Cerebellar cortex (tissue), 1 donor: ENCODE results near the gene OR8G1.
"Not testable (repeated sequence)": the region's sequence is repeated elsewhere in the genome, so short reads cannot be mapped to it uniquely, and the experiment has no call there.

ENCODE experiments used
- DNase-seq: peaks from one replicate; pipeline ENCODE4 v3.0.0-alpha.2; 2015; ENCODE audit warnings: low spot score

The OR8G1 gene, protein sequence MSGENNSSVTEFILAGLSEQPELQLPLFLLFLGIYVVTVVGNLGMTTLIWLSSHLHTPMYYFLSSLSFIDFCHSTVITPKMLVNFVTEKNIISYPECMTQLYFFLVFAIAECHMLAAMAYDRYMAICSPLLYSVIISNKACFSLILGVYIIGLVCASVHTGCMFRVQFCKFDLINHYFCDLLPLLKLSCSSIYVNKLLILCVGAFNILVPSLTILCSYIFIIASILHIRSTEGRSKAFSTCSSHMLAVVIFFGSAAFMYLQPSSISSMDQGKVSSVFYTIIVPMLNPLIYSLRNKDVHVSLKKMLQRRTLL

DNA sequence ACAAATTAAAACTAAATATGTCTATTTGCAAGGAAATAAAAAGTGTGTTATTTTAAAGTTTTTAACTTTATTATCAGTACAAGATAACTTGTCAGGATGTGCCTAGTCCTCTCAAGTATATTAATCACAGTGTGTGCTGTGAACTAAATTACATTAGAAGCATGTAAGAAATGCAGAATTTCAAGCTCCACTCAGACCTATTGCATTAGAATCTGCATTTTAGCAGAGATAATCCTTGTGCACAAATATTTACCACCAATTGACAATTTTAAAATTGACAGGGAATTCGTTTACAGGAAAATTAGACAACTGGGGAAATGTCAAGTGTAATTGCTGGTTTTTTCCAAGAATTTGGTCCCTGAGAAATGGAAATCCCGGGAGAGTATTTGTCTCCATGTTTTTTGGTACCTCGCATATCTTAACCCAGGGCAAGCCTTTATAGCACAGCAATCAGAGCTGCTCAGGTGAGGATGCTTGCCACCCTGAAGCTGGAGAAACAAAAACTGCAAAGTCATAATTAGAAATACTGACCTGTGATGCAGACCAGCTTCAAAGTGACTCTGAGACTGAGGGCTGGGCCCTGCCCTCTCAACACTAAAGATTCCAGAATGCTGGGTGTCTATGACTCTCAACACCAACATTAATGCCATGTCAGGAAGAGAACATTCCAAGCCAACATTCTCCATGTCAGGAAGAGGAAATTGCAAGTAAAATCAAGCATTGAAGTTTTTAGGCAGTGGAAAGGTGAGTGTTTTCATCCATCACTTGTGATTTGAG is at the start of gene OR8G1:
Gene OR8G1 (plus strand): TSS at position 475 of the 777 bp plus-strand sequence. CDS start 8,581 bp downstream, outside the sequence.
- DNase-seq = no peak

DNA sequence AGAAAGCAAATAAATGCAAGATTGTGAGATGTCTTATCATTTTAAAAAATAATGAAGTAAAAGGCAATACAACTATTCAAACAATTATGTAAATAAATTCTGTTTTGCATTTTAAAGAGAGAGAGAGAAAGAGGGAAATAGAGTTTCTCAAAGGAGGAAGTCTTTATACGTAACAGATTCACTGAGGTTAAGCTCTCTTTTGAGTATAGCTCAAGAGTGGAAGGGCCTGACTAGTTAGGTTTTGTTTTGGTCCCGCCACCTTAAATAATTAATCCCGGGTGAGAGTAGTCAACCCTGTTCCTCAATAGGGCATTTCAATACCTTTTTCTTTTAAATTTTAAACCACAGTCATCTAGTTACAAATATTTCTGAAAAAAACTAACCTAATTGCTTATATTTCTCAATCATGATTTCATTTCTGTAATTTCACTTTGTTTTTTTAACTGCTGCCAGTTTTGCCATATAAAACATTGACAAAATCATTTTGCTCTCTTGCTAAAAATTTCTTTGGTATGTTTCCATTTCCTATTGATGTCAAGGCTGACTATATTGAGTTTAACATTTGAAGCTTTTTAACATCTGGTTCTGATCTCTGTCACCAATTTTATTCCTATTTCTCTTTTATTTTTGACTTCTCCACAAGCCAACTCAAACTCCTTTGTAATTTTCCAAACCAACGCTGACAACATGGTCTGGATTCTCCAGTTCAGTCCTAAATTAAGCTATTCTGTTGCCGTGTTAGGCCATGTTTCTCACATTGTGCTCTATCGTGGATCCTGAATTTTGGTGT is 47.5 kb upstream of the OR8G1 start:
- DNase-seq = no peak

DNA sequence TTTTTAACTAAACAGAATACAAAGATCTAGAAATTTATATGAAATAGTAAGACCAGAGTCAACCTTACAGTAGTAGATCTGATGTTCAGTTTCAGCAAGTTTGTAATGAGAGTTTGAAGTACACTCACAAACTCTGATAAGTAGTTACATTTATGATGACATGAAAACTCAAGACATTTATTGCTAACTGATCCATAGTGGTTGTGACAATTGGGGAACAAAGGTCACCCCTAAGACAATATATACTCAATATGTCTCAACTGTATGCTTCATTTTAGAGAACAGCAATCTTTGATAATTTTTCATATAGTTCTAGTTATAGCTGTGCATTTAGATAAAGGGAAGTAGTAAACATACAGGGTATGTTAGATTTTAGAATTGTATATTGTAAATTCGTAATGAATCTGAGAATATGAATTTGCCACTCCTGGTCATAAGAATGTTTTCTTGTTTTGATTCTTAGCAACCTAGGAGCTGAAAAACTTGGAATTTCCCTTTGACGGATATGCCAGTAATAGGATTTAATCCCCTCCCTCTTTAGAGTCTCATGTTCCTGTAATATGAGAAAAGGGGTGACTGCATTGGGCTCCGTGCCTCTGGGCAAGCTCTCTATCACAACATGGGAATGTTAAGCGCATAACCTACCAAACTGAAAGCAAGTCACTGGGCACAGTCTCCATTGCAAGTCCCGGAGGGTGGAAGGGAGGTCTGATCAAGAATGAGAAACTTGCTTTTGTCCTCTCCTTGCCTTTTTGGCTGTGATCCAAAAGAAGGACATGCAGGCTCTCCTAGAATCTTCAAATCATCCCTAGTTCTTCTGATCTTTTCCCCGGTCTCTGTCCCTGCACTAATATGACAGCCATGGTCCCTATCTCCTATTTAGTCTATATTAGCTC is 46.4 kb upstream of the OR8G1 start:
- no peak for DNase-seq

DNA sequence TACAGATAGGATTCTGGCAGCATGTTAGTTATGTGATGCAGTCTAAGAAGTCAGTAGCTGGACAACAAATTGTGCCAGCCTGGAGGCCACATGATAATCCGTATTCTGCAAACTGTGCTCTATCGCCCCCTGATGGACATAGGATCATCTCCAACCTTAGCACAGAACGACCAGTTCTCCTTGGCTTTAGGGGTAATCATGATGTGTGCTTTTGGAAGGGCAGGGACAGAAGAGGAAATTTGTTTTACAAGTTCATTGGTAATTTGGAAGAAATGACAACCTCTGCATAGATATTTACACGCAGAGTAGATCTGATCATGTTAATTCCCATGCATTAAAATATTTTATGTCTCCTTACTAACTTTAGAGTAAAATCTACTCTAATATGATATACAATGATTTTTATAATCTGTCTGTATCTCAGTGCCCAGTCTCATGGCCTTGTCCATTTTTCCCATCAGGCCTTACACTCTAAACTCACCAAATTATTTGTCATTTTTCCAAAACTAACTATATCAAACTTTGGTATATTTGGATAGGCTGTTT is 45.6 kb upstream of the OR8G1 start:
- DNase-seq = peak; percentile 39

DNA sequence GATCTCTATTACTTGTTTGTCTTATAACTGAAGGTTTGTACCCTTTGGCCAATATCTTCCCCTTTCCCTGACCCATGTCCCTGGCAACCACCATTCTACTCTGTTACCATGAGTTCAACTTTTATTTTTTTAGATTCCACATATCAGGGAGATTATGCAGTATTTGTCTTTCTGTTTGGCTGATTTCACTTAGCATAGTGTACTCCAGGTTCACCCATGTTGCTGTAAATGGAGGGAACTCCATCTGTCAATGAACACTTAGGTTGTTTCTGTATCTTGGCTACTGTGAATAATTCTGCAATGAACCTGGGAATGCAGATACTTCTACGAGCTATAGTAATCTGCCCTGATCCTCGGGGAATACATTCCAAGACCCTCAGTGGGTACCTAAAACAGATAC is 42.9 kb upstream of the OR8G1 start:
- DNase-seq = no peak

DNA sequence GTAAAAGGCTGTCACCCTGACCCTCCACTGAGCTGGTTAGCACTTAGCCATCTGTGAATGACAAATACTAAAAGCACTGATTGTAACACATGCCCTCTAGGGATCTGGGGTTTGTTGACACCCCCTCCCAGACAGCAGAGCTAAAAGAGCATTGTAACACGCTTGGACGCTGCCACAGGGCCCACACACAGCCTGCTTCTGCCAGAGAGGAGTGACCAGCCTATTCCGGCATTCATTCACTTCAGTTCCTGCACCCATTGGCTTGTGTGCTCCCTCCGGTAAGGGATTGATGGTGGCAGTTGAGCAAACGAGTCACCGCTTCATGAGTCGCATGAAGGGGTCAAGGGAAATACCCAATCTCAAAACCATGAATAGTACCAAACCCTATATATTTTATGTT is 42.0 kb upstream of the OR8G1 start:
- no peak for DNase-seq

DNA sequence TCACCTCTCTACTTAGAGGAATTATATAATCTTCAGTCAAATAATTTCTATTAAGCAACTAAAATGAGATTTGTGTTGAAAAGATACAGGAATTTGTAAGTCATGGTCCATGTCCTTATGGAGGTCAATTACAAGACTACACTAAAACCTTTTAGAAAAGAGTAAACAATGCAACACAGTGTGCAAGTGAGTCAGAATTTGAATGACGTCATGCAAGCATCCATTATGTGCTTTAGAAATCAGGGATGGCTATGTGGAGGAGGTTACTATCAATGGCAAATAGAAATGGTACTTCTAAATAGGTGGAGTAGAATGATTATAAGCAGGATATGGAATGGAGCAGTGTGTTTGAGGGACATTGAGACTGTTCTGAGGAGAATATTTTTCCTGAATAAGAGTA is 41.2 kb upstream of the OR8G1 start:
- no peak for DNase-seq

DNA sequence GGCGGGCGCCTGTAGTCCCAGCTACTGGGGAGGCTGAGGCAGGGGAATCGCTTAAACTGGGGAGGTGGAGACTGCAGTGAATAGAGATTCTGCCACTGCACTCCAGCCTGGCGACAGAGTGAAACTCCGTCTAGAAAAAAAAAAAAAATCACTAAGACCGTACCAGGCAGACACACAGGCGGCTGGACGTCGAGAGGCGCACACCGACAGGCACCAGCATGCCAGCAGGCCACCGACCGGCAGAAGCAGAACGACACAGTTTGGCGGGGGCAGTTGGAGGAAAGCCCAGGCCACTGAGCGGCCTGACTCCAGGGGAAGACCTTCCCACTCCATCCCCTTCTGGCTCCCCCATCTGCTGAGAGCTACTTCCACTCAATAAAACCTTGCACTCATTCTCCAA is 40.2 kb upstream of the OR8G1 start:
- no peak for DNase-seq

DNA sequence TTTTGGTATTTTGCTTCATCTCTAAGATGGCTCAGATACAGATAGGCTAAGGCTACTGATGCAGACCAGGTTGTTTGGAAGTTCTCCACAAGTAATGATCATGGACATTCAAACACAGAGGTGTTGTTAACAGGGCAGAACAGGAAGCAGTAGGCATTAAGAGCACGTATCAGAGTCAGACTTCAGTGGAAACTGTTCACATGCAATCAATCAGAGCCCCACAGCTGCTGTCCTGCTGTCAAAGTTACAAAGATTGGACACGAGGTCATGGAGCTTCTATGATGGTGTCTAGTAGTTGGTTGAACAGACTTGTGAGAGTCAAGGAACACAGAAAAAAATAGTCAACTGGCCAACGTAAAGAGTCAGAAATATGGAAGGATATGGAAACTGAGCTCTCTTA is 37.9 kb upstream of the OR8G1 start:
- no peak for DNase-seq

DNA sequence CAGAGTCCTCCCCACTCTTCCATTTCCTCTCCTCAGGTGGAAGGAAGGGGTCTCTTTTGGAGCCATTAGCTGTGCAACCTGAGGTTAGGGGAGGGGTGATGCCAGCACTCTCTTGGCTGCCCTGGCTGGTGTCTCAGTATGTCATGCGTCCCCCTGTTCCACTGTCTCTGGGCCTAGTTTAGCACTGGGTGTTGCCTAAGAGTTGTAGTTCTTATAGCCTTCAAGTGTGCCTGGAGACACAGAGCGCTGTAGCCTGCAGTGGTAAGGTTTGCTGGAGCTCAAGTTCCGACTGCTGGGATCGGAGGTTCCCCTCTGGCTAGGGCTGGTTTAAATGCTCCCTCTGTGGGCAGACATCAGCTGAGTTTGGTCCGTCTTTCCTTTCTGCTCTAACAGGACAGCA is 36.9 kb upstream of the OR8G1 start:
- DNase-seq = no peak

DNA sequence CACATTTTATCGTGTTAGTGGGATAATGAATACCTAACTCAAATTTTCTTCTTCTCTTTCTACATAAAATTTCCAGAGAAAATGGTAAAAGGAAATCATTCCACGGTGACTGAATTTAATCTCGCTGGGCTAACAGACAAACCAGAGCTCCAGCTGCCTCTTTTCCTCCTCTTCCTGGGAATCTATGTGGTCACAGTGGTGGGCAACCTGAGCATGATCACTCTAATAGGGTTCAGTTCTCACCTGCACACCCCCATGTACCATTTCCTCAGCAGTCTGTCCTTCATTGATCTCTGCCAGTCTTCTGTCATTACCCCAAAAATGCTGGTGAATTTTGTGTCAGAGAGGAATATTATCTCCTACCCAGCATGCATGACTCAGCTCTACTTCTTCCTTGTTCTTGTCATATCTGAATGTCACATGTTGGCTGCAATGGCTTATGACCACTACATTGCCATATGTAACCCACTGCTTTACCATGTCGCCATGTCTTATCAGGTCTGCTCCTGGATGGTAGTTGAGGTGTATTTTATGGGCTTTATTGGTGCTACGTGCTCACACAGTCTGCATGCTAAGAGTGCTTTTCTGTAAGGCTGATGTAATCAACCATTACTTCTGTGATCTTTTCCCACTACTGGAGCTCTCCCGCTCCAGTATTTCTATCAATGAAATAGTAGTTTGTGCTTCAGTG is 33.6 kb upstream of the OR8G1 start:
- no peak for DNase-seq

DNA sequence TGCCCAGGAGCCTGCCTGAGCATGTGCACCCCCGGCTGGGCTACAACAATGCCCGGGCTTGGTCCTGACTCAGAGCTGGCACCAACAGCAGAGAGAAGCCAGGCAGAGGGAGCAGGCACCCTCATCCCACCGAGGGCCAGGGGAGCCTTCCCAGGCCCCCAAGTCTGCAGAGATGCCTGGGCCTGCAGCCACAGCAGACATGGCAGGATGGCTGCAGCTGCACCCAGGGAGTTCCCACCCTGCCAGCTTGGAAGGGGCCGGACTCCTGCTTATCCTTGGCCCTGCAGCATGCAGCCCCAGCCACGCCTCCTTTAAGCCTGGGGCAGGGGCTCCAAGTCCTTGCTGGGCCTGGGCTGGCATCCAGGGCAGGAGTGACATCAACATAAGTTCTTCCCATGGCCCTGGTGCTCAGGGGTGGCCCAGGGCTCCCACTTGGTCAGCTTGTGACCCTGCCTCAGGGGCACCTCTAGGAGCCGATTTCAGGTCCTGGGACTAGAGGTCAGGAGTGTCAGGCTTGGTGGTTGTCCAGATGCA is 31.0 kb upstream of the OR8G1 start:
- no peak for DNase-seq

DNA sequence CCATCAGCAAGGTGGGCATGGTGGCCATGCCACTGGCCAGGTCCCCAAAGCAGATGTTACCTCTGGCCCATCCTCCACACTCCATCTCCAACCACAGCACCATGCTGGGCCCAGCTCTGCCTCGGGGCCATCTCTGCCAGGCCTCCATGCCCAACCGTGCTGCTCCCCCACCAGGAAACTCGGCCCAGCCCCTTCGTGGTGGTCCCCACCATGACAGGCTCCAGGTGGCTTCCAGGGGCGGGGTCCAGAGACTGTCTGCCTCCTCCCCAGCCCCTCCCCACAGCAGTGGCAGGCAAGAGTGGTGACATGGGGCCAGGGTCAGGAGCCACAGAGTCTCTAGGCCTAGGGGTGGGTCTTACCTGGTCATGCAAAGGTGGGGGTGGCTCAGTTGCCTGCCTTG is 30.5 kb upstream of the OR8G1 start:
- DNase-seq = no peak

DNA sequence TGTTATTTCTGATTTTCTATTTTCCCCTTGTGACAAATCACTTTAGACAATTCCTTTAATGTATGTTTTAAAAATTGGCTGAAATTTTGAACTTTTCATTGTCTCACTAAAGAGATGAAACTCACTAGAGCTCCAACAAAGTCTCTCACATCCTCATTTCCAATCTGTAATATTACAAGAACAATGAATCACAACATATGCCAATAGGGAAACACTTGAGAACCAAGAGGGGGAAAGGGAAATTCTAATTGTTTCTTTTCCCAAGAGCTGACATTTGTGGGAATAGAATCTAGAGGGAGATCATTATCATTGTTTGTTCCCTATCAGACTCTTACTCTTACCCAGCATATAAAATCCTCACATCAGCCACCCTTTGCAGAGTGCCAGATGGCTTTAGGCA is 29.6 kb upstream of the OR8G1 start:
- no peak for DNase-seq

DNA sequence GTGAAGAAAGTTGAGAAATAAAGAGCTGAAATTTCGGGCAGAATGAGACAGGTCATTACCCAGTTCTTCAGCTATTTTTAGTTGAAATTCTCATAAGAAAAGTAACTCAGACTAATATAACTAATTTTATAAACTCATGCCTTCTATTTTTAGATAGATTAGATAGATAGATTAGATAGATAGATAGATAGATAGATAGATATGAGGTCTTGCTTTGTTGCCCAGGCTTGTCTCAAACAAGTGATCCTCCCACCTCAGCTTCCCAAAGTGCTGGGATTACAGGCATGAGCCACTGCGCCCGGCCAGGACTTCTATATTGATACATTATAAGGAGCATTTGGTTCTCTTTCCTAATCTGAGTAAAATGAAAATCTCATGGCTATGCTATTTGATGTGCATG is 26.9 kb upstream of the OR8G1 start:
- DNase-seq = no peak

DNA sequence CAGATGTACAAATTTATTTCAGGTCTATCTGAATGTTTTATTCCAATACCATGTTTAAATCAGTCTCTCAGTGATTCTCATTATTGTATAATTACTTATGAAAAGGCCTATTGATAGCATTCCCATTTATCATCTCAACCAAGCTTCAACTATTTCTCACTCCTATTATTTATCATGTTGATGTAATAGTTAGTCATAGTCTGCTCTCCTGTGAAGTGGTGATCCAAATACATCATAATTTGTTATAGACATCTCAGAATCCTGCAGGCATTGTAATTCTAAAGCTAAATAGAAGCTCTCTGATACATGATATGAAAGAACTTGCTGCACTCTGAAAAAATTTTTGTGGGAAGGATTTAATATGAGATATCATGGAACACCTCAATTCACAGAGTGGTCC is 21.8 kb upstream of the OR8G1 start:
- no peak for DNase-seq

DNA sequence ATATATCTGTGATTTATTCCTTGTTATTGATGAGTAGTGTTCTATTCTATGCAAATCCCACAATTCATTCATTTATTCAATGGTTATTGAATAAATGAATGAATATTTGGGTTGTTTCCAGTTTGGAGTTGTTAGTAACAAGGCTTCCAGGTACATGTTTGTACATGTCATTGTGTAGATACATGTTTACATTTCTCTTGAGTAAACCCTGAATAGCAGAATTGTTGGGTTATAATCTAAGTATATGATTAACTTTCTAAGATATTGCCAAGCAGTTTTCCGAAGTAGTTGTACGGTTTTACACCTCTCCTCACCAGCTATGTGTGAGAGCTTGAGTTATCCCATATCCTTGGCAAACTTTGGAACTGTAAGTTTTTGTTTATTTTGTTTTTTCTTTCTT is 18.5 kb upstream of the OR8G1 start:
- no peak for DNase-seq

DNA sequence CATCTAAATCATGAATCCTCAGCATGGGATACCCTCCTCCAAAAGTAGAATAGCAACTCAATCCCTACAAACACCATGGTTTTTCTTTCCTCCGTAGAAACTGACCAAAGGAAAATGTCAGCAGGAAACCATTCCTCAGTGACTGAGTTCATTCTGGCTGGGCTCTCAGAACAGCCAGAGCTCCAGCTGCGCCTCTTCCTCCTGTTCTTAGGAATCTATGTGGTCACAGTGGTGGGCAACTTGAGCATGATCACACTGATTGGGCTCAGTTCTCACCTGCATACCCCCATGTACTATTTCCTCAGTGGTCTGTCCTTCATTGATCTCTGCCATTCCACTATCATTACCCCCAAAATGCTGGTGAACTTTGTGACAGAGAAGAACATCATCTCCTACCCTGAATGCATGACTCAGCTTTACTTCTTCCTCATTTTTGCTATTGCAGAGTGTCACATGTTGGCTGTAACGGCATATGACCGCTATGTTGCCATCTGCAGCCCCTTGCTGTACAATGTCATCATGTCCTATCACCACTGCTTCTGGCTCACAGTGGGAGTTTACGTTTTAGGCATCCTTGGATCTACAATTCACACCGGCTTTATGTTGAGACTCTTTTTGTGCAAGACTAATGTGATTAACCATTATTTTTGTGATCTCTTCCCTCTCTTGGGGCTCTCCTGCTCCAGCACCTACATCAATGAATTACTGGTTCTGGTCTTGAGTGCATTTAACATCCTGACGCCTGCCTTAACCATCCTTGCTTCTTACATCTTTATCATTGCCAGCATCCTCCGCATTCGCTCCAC is 16.1 kb upstream of the OR8G1 start:
- not testable (repeated sequence) for DNase-seq

DNA sequence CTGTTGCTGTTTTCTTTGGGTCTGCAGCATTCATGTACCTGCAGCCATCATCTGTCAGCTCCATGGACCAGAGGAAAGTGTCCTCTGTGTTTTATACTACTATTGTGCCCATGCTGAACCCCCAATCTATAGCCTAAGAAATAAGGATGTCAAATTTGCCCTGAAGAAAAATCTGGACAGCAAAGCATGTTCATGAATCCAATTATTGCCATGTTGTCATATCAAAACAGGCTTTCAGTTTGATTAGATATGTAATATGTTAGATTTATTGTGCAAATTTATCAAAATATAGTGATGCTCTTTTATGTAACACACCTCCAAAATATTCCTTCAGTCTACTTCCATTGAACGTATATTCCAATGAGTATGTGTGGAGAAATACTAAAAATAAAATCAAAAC is 15.4 kb upstream of the OR8G1 start:
- DNase-seq = no peak

DNA sequence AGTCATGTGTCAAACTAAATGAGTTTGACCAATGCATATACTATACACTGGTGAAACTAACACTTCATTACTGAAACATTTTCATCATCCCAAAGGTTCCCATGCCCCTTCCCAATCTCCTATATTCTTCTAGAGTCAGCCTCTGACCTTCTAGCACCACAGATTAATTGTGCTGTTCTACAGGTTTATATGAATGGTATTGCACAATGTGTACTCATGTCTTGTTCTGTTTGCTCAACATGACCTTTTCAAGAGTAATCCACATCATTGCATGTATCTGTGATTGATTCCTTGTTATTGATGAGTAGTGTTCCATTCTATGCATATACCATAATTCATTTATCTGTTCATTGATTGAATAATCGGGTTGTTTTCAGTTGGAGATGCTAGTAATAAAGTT is 7.5 kb upstream of the OR8G1 start:
- DNase-seq = no peak
